Measurements from ENCODE around the gene ACBD6.
A peak's percentile ranks its signal among the peaks of the same experiment; 100 is the strongest.

ACBD6 gene

DNA sequence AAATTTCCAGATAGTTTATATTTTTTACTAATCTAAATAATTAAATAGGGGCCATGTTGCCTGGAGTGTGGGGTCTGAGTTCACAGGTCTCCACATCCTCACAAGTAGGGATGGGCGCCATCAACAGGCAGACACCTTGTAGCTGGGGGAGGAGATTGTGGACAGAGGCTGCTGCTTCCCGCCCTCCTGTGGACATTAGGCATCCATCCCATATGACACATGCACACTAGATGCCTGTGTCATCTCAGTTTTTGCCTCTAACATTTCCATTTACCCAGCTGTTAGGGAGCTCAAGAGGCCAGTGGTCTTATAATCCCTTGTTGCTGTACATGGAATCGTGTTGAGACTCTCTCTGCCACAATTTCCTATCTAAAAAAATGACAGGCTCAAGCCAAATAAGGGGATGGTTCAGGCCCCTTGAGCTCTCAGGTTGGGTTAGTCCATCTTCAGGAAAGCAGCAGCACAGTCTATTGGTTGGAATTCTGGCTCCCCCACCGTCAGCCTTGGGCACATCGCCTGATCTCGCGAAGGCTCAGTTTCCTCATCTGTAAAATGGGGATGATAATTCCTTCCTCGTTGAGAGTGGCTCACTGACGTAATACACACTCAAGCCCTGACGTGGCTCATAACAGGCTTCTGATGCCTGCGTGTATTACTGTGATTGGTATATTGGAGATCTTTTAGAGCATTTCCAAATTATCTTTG is 258.7 kb downstream of the ACBD6 start:
- no peak for DNase-seq (ENCODE audit: low read depth, low spot score)

DNA sequence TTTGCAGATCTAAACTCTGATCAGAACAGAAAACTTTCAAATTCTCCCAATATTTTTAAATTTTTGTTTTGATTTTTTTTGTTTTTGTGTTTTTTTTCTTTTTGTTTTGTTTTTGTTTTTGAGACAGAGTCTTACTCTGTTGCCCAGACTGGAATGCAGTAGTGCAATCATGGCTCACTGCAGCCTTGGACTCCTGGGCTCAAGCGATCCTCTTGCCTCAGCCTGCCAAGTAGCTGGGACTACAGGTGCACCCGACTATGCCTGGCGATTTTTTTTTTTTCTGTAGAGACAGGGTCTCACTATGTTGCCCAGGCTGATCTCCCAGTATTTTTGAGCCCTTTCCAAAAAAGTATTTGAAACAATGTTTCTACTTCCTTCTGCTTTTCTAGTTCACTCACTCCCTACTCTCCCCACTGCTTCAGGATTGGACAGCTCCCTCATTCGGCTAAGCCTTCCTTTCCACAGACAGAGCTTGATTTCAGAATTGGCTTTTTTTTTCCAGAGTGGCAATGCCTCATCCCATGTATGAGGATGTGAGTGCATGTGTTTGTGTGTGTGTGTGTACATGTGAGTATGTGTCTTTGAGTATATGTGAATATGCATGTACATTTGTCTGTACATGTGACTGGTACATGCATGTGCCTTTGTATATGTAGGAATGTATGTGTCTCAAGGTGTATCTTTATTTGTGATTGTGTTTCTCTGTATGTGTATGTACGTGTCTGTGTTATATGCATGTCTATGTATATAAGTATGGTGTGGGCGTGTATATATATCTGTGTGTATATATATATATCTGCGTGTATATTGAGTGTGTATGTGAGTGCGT is 260.4 kb downstream of the ACBD6 start:
- DNase-seq (ENCODE audit: low read depth, low spot score), result no peak

GRCh38 chr1:180239145-180240096 is 263.0 kb downstream of the ACBD6 start:
- peak; percentile 38 for DNase-seq (ENCODE audit: low read depth, low spot score)

GRCh38 chr1:180238675-180239074 is 263.7 kb downstream of the ACBD6 start:
- DNase-seq (ENCODE audit: low read depth, low spot score), result no peak

Measured in ELF-1 (cell line).